C4-2B (cell line): ENCODE results near the gene SPDEF.

ENCODE experiments used
- CTCF ChIP-seq: fragments of 450-650 bp; conservative IDR thresholded peaks from 2 replicates; pipeline ENCODE4 v1.5.1; 2017; ENCODE audit warnings: mild to moderate bottlenecking
- ZFX ChIP-seq: fragments of 450-650 bp; IDR thresholded peaks from 2 replicates; pipeline ENCODE4 v1.6.1; 2017

GRCh38 chr6:34584694-34585093 is 28.6 kb upstream of the SPDEF start:
- no peak for TF ChIP-seq CTCF
- TF ChIP-seq ZFX, result no peak
